Measurements from ENCODE around the gene PALM.
A peak's percentile ranks its signal among the peaks of the same experiment; 100 is the strongest.
"Not testable (repeated sequence)": the region's sequence is repeated elsewhere in the genome, so short reads cannot be mapped to it uniquely, and the experiment has no call there.

PALM gene

DNA sequence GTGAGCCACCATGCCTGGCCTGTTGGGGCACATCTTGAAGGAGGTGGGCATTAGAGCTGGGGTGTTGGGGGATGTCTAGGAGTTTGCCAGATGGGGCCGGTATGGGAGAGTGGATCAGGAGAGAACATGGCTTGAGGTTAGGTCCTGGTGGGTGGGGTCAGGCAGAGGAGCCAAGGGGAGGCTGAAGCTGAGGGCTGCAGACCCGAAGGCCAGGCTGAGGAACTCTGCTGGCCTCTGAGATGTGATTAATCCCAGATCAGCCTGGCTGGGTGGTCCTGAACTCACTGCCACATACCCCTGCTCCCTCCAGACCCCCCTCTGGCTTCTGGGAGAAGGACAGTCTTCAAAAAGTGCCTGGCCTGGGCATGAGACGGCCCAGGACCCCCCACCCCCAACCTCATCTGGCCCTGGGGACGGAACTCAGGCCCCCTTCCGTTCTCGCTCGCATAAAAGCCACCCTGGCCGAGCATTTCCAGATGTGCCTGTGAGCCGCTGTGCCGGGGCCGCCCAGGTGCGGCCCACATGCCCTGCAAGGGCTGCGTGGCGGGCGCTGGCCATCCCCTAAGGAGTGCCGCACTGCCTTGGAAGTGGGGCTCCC, 29.8 kb upstream of the PALM start:
- DNase-seq (ENCODE audit: low read depth in 2 of 2), result no peak

DNA sequence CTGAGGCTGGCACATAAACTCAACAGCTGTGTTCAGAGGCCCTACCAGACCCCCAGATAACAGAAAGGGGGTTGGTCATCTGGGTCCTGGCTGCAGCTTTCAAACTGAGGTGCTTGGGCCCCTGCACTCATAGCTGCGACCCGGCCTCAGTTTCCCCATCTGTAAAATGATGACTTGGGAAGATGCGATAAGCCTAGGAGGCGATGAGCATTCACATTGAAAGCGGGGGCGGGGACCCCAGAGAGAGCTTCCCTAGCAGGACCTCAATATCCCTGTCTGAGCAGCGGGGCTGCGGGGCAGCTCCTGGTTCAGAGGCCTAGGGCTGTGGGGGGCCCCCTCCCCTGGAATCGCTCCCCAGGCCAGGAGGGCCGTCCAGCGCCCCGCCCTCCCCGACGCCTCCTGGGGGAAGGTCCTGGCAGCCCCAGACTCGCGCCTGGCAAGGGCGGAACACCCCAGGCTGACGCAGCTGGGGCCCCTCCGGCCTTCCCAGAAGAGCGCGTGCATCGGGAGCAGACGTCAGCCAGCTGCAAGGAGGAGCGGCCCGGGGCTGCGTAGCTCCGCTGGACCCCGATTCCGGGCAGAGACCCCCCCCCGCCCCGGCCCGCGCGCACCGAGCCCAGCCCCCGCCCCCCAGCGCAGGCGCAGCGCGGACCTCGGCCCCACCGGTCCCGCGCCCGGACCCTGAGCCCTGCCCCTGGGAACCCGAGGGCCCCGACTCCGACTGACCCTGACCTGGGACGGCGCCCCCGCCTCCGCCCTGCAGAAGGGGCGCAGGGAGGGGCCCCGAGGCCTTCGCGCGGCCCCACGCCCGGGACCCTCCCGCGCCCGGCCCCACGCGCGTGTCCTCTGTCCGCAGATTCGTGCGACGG, 29.1 kb upstream of the PALM start:
- DNase-seq (ENCODE audit: low read depth in 2 of 2), result no peak

DNA sequence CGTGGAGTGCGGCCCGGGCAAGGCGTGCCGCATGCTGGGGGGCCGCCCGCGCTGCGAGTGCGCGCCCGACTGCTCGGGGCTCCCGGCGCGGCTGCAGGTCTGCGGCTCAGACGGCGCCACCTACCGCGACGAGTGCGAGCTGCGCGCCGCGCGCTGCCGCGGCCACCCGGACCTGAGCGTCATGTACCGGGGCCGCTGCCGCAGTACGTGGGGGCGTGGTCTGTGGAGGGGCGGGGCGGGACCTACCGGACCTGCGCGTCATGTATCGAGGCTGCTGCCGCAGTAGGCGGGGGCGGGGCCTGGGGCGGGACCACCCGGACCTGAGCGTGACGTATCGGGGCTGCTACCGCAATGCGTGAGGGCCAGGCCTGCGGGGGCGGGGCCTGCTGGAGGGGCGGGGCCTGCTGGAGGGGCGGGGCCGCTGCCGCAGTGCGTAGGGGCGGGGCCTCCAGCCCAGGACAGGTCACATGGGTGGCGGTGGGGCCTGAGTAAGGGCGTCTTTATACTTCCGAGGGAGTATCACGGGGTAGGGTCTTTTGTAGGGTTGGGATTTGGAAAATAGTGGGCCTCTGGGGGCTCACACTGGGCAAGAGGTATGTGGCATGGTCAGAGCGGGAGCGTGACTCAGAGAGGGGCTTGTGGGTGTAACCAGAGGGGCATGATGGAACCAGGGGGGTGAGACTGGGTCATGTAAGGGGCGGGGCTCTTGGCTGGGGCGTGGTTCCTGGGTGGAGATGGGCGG, 28.3 kb upstream of the PALM start:
- peak; percentile 100 for DNase-seq (ENCODE audit: low read depth in 2 of 2)

DNA sequence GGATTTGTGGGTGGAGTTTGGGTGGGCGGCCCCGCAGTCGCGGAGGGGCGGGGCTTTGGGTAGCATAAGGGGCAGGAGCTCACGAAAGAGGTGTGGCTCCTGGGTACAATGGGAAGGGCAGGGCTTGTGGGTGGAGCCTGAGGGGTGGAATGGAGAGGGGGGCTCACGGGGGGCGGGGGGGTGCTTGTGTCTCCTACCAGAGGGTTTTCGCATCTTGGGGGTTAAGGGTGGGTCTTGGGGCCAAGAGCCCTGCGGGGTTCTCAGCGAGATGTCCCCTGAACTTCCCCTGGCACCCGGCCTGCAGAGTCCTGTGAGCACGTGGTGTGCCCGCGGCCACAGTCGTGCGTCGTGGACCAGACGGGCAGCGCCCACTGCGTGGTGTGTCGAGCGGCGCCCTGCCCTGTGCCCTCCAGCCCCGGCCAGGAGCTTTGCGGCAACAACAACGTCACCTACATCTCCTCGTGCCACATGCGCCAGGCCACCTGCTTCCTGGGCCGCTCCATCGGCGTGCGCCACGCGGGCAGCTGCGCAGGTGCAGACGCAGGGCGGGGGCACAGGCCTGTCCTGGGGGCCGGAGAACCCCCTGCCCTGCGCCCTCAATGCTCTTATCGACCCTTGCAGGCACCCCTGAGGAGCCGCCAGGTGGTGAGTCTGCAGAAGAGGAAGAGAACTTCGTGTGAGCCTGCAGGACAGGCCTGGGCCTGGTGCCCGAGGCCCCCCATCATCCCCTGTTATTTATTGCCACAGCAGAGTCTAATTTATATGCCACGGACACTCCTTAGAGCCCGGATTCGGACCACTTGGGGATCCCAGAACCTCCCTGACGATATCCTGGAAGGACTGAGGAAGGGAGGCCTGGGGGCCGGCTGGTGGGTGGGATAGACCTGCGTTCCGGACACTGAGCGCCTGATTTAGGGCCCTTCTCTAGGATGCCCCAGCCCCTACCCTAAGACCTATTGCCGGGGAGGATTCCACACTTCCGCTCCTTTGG, 27.4 kb upstream of the PALM start:
- DNase-seq (ENCODE audit: low read depth in 2 of 2), result peak in 1 of 2 donors; percentile 86

DNA sequence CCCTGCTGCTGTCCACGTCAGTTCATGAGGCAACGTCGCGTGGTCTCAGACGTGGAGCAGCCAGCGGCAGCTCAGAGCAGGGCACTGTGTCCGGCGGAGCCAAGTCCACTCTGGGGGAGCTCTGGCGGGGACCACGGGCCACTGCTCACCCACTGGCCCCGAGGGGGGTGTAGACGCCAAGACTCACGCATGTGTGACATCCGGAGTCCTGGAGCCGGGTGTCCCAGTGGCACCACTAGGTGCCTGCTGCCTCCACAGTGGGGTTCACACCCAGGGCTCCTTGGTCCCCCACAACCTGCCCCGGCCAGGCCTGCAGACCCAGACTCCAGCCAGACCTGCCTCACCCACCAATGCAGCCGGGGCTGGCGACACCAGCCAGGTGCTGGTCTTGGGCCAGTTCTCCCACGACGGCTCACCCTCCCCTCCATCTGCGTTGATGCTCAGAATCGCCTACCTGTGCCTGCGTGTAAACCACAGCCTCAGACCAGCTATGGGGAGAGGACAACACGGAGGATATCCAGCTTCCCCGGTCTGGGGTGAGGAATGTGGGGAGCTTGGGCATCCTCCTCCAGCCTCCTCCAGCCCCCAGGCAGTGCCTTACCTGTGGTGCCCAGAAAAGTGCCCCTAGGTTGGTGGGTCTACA, 25.9 kb upstream of the PALM start:
- no peak for DNase-seq (ENCODE audit: low read depth in 2 of 2)

DNA sequence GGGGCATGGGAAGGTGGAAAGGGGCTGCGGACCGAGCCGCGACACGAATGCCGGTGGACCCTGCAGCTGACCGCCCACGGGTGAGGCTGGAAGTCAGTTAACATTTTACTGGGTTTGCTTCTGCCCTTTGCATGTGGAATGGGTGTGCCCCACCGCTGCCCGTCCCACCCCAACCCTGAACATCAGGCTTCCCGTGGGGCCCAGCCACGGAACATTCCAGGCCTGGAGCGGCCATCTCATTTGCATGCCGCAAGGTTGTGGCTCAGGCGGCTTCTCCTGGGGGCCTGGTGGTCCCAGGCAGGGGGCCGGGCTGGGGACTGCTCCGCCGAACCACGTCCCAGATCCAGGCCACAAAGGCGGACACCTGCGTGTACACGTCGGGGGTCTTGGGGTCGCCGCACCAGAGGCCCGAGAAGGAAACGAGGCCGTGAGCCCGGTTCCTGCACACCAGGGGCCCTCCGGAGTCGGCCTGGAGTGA, 23.2 kb upstream of the PALM start:
- DNase-seq (ENCODE audit: low read depth in 2 of 2), result no peak

DNA sequence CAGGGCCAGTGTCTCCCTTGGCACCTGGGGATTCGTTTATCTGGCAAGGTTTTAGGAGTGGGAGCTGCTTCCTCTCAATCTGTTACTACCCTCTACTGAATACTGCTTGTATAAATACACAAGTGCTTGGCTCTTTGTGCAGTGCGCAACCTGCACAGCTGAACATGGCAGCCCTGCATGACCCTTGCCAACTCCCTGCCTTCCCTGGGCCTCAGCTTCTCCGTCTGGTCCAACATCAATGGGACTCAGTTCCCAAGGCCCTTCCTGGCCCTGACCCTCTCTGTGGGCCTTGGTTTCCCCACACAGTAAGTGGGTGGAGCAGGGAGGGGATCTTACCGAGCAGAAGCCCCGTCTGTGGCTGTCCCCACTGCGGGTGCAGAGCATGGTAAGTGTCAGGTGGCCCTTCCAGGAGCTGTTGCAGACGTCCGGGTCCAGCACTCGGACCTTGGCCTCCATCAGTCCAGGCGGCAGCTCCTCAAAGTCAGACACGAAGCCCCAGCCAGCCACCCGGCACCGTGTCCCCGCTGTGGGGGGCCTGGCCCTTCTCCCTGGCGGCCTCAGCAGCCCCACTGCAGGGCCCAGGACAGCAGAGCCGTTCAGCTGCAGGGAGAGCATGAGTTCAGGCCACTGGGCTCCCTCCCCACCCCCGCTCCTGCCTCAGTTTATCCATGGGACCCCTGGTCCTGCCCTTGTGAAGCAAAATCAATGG, 22.0 kb upstream of the PALM start:
- no peak for DNase-seq (ENCODE audit: low read depth in 2 of 2)

DNA sequence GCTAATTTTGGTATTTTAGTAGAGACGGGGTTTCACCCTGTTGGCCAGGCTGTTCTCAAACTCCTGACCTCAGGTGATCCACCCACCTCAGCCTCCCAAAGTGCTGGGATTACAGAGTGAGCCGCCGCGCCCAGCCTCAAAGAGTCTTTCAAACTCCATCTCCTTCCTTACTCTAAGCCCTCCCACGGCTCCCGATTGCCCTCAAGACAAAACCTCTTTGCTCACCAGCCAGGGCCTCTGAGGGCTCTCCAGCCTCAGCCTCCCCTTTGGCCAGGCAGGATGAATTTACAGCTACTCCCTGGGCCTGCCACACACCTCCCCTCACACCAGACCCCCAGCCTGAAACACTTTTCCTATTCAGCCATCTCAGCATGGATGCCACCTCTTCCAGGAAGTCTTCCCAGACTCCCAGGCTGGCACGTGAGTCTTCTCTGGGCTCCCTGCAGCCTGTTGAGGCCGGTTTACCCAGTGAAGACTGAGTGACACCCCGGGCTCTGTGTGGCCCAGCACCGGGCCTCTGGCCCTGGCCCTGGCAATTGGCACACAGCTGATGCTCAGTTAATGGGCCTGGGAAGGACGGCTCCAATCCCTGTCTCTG, 21.1 kb upstream of the PALM start:
- DNase-seq (ENCODE audit: low read depth in 2 of 2), result no peak

DNA sequence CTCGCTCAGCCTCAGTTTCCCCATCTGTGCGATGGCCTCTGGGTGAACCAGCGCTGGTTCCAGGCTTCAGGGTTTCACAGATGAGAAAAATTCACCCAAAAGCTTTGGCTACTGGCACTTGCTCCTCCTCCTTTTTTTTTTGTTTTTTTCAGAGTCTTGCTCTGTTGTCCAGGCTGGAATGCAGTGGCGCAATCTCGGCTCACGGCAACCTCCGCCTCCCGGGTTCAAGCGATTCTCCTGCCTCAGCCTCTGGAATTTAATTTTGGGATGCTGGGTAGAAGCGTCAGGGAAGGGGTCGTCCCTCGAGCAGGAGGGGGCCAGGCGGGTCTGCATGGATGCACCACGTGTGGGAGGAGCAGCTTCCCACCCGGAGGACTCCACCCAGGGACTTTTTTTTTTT, 20.5 kb upstream of the PALM start:
- DNase-seq (ENCODE audit: low read depth in 2 of 2), result no peak

DNA sequence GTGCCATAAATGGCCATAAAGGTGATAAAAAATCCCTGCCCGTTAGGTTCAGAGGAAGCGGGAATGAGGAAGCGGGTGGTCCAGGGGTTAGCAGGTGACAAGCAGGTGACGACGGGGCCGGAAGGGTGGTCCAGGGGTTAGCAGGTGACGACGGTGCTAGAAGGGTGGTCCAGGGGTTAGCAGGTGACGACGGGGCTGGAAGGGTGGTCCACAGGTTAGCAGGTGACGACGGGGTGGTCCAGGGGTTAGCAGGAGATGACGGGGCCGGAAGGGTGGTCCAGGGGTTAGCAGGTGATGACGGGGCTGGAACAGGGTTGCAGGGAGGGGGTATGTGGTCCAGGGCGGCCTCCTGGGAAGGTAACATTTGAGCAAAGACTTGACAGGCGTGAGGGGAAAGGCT, 19.7 kb upstream of the PALM start:
- DNase-seq (ENCODE audit: low read depth in 2 of 2), result no peak

DNA sequence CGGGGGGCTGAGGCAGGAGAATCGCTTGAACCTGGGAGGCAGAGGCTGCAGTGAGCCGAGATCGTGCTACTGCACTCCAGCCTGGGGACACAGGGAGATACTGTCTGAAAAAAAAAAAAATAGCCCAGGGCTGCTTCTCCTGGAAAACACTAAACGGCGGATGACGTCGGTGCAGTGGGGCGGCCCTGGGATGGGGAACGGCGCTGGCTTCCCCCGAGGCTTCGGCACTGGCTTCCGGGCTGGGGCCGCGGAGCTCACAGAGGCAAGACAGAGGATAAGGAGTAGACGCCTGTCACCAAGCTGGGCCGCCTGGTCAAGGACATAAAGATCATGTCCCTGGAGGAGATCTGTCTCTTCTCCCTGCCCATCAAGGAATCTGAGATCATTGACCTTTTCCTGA, 18.5 kb upstream of the PALM start:
- DNase-seq (ENCODE audit: low read depth in 2 of 2), result no peak

DNA sequence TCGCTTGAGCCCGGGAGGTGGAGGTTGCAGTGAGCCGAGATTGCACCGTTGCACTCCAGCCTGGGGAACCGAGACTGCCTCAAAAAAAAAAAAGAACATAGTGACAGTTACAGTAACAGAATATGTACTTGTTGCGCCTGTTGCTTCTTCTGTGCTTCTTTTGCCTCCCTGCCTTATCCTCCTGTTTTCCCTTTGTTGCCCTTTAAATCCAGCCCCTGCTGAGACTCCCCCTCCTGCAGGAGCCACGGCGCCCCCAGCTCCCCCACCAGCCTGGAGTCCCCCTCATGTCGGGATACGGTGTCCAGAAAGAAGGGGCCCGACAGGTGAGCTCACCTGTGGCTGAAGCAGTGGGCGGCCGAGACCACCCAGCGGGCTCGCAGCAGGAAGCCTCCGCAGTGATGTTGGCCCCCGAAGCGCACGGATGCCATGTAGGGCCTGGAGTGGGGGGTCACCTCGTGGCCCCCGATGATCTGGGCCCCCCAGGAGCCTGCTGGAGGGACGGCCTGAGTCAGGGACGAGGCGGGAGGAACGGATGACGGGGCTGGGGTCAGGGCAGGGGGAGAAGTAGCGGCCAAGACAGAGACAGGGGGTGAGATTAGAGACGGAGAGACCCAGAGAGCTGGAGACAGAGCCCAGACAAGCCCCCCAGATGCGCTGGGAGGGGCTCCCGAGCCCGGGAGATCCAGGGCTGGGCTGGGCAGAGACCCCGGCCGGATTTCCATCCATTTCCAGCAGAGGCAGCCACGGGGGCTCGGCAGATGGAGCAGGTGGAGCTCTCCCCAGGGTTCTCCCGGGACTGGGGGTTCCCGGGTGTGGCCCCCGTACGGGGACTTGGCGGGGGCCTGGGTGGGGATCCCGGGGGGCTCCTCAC, 14.0 kb upstream of the PALM start:
- no peak for DNase-seq (ENCODE audit: low read depth in 2 of 2)

DNA sequence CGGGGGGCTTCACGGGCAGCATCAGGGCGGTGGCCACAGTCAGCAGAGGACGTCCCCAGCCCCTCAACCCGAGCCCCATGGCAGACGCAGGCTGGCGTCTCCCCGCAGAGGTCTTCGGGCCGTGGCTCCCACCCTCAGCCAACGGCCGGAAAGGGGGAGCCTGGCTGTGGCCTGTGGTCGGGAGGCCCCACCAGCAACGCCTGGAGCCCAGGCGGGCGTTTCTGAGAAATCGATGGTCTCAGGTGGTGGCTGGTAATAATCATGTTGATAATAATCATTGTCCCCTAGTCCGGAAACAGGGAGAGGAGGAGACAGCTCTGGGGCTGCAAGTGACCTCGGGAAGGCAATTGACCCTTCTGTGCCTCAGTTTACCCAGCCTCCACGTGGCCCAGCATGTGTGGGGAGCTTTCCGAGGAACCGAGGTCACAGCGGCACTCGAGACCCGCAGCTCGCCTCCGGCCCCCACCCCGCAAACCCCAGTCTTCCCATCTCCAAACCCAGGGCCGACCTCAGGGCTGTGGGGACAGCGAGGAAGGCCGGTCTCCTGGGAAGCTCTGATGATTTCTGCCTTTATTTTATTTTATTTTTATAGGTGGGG, 13.3 kb upstream of the PALM start, which contains the start of gene PRSS57:
Gene PRSS57 (minus strand): TSS at position 101 of the 598 bp plus-strand sequence. CDS start 22 bp downstream, at position 79.
- DNase-seq (ENCODE audit: low read depth in 2 of 2), result no peak

DNA sequence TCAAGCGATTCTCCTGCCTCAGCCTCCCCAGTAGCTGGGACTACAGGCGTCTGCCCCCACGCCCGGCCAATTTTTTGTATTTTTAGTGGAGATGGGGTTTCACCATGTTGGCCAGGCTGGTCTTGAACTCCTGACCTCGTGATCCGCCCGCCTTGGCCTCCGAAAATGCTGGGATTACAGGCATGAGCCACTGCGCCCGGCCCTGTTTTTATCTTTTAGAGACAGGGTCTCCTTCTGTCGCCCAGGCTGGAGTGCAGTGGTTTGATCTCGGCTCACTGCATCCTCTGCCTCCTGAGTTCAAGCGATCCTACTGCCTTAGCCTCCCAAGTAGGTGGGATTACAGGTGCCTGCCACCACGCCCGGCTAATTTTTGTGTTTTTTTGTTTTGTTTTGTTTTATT, 10.2 kb upstream of the PALM start:
- not testable (repeated sequence) for DNase-seq (ENCODE audit: low read depth in 2 of 2)

DNA sequence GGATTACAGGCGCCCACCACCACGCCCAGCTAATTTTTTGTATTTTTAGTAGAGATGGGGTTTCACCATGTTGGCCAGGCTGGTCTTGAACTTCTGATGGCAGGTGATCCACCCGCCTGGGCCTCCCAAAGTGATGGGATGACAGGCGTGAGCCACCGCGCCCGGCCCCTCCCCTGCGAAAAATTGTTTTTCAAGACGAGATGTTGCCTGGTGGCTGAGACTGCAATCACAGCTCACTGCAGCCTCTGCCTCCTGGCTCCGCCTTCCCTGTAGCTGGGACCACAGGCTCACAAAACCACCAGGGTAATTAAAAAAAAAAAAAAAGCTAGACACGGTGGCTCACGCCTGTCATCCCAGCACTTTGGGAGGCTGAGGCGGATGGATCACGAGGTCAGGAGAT, 8.8 kb upstream of the PALM start:
- DNase-seq (ENCODE audit: low read depth in 2 of 2), result not testable (repeated sequence)

DNA sequence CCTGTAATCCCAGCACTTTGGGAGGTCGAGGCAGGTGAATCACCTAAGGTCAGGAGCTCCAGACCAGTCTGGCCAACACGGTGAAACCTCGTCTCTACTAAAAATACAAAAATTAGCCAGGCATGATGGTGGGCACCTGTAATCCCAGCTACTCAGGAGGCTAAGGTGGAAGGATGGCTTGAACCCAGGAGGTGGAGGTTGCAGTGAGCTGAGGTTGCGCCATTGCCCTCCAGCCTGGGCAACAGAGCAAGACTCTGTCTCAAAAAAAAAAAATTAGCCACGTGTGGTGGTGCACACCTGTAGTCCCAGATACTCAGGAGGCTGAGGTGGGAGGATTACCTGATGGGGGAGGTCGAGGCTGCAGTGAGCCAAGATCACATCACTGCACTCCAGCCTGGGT, 5.9 kb upstream of the PALM start:
- not testable (repeated sequence) for DNase-seq (ENCODE audit: low read depth in 2 of 2)

DNA sequence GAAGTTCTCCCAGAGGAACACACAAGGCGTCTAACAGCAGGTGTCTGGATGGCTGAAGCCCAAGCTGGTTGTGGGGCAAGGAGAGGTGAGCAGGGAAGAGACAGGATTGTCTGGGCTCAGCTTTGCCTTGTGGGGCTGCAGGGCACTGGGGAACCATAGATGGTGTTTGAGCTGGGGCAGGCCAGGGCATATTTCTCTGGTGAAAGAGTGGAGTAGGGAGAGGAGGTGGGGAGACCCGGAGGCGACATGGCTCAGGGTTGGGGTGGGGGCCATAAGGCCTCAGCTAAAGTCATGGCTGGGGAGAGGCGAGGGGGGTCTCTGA, 5.4 kb upstream of the PALM start:
- no peak for DNase-seq (ENCODE audit: low read depth in 2 of 2)

DNA sequence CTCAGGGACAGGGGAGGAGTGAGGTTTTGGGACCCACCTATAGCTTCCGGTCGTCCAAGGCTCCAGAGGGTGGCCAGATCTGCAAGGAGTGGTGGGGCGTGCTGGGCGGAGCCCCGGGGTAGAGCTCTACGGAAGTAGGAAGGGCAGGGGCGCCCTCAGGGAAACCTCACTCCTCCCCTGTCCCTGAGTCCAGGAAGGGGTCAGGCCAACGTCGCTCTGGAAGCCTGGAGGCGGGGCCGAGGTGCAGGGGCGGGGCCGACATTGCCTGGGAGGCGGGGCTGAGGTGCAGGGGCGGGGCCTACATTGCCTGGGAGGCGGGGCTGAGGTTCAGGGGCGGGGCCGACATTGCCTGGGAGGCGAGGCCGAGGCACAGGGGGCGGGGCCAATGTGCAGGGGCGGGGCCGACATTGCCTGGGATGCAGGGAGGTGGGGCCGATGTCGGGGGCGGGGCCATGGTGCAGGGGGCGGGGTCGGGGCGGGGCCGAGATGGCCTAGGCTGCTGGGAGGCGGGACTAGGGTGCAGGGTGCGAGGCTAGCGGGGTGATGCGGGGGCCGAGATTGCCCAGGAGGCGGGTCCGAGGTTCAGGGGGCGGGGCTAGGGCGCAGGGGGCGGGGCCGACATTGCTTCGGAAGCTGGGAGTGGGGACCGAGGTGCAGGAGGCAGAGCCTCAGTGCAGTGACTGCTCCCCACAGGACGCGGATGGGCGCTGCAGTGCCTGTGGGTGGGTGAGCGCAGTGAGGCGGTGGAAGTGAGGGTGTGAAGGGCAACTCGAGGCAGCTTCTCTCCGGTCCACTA, 4.9 kb upstream of the PALM start:
- DNase-seq (ENCODE audit: low read depth in 2 of 2), result peak; percentile 63 to 75

Data from stimulated activated CD8-positive, alpha-beta memory T cell treated with anti-CD3 and anti-CD28 coated beads, Interleukin-2, amount 100 ng/mL, for 48 hours (primary cell).